ENCODE results near the gene SPACA6. TPM values are rescaled to one million over a fixed set of nuclear protein-coding genes. Genes with fewer than 3 reads are reported as not detected.
"Not testable (repeated sequence)": the region's sequence is repeated elsewhere in the genome, so short reads cannot be mapped to it uniquely, and the experiment has no call there.

SPACA6 gene
- total RNA-seq, 1 experiment from 2014 or later: 3.6 TPM

- no peaks in the 10 kb centered on the region for H3K4me1 Mint-ChIP-seq (ENCODE audit: low read depth, unreplicated experiment)
- Histone ChIP-seq H3K4me1 (no peaks in the 10 kb centered on the region), H3K27me3 (replicated peaks; ENCODE audit: control insufficient read depth, insufficient read depth, low read length) (no peaks in the 10 kb centered on the region), H3K4me3 (ENCODE audit: low read depth, low read length) (no peak overlapping the region), H3K36me3 (ENCODE audit: control insufficient read depth, insufficient read depth, low read length) (no peaks in the 10 kb centered on the region), H3K9me3 (no peaks in the 10 kb centered on the region)
- no peak for DNase-seq
- TF ChIP-seq, protein P1, sequence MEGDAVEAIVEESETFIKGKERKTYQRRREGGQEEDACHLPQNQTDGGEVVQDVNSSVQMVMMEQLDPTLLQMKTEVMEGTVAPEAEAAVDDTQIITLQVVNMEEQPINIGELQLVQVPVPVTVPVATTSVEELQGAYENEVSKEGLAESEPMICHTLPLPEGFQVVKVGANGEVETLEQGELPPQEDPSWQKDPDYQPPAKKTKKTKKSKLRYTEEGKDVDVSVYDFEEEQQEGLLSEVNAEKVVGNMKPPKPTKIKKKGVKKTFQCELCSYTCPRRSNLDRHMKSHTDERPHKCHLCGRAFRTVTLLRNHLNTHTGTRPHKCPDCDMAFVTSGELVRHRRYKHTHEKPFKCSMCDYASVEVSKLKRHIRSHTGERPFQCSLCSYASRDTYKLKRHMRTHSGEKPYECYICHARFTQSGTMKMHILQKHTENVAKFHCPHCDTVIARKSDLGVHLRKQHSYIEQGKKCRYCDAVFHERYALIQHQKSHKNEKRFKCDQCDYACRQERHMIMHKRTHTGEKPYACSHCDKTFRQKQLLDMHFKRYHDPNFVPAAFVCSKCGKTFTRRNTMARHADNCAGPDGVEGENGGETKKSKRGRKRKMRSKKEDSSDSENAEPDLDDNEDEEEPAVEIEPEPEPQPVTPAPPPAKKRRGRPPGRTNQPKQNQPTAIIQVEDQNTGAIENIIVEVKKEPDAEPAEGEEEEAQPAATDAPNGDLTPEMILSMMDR (IDR thresholded peaks at IDR 0.05; ENCODE audit: insufficient read depth in 1 of 2, low read depth in 1 of 2, low read length in 1 of 2, severe bottlenecking in 1 of 2, unreplicated experiment in 1 of 2): no peak
- ChIA-PET CTCF (no interaction called here), POLR2A (no interaction called here)
- no peaks in the 10 kb centered on the region for H3K36me3 Mint-ChIP-seq (ENCODE audit: insufficient read depth, unreplicated experiment)
- intact Hi-C loops (cut with micrococcal nuclease; ENCODE audit: unreplicated experiment): no loop called here
- H3K27ac Mint-ChIP-seq (ENCODE audit: unreplicated experiment): no peak overlapping the region
- no TSS peak for BruUV-seq (replicated peaks)
- H3K9me3 Mint-ChIP-seq (ENCODE audit: unreplicated experiment): no peaks in the 10 kb centered on the region
- no peak overlapping the region for H3K4me3 Mint-ChIP-seq (ENCODE audit: unreplicated experiment)
- H3K27me3 Mint-ChIP-seq (ENCODE audit: insufficient read depth, unreplicated experiment): peaks cover 7% of the 10 kb centered on the region
These were observed 24.9 kb upstream of the SPACA6 start for GRCh38 chr19:51668216-51668615.

GRCh38 chr19:51675911-51676565 lies 17.1 kb upstream of the SPACA6 start:
- H3K4me3 Mint-ChIP-seq (ENCODE audit: unreplicated experiment); BruUV-seq (replicated peaks); H3K4me1 Mint-ChIP-seq (ENCODE audit: low read depth, unreplicated experiment); H3K36me3 ChIP-seq (ENCODE audit: control insufficient read depth, insufficient read depth, low read length); H3K4me3 ChIP-seq (ENCODE audit: low read depth, low read length); intact Hi-C loops (cut with micrococcal nuclease; ENCODE audit: unreplicated experiment); H3K4me1 ChIP-seq; H3K36me3 Mint-ChIP-seq (ENCODE audit: insufficient read depth, unreplicated experiment); CTCF ChIA-PET; H3K27me3 ChIP-seq (replicated peaks; ENCODE audit: control insufficient read depth, insufficient read depth, low read length); H3K9me3 Mint-ChIP-seq (ENCODE audit: unreplicated experiment); POLR2A ChIA-PET; DNase-seq; H3K27ac Mint-ChIP-seq (ENCODE audit: unreplicated experiment); H3K27me3 Mint-ChIP-seq (ENCODE audit: insufficient read depth, unreplicated experiment); H3K9me3 ChIP-seq: not testable (repeated sequence)

- no peaks in the 10 kb centered on the region for H3K9me3 ChIP-seq
- TF ChIP-seq, protein P1 (IDR thresholded peaks at IDR 0.05; ENCODE audit: insufficient read depth in 1 of 2, low read depth in 1 of 2, low read length in 1 of 2, severe bottlenecking in 1 of 2, unreplicated experiment in 1 of 2): no peak
- no peak overlapping the region for H3K27ac Mint-ChIP-seq (ENCODE audit: unreplicated experiment)
- no peak overlapping the region for H3K4me3 Mint-ChIP-seq (ENCODE audit: unreplicated experiment)
- H3K36me3 Mint-ChIP-seq (ENCODE audit: insufficient read depth, unreplicated experiment): no peaks in the 10 kb centered on the region
- no TSS peak for BruUV-seq (replicated peaks)
- no peaks in the 10 kb centered on the region for H3K4me1 Mint-ChIP-seq (ENCODE audit: low read depth, unreplicated experiment)
- no peak for DNase-seq
- ChIA-PET CTCF (no interaction called here), POLR2A (no interaction called here)
- H3K4me1 ChIP-seq: no peaks in the 10 kb centered on the region
- intact Hi-C loops (cut with micrococcal nuclease; ENCODE audit: unreplicated experiment): no loop called here
- no peaks in the 10 kb centered on the region for H3K36me3 ChIP-seq (ENCODE audit: control insufficient read depth, insufficient read depth, low read length)
- no peaks in the 10 kb centered on the region for H3K9me3 Mint-ChIP-seq (ENCODE audit: unreplicated experiment)
- no peaks in the 10 kb centered on the region for H3K27me3 Mint-ChIP-seq (ENCODE audit: insufficient read depth, unreplicated experiment)
- H3K4me3 ChIP-seq (ENCODE audit: low read depth, low read length): no peak overlapping the region
- H3K27me3 ChIP-seq (replicated peaks; ENCODE audit: control insufficient read depth, insufficient read depth, low read length): no peaks in the 10 kb centered on the region
These were observed 16.5 kb upstream of the SPACA6 start for GRCh38 chr19:51676566-51677083.
